SKM-1 (cell line): ENCODE data around the gene ACOX2.

ENCODE experiments used
- DNase-seq: peaks from one replicate; lab custom pipeline; 2025; ENCODE audit not compliant: unreplicated experiment; lab: John Stamatoyannopoulos, UW

Gene ACOX2

DNA sequence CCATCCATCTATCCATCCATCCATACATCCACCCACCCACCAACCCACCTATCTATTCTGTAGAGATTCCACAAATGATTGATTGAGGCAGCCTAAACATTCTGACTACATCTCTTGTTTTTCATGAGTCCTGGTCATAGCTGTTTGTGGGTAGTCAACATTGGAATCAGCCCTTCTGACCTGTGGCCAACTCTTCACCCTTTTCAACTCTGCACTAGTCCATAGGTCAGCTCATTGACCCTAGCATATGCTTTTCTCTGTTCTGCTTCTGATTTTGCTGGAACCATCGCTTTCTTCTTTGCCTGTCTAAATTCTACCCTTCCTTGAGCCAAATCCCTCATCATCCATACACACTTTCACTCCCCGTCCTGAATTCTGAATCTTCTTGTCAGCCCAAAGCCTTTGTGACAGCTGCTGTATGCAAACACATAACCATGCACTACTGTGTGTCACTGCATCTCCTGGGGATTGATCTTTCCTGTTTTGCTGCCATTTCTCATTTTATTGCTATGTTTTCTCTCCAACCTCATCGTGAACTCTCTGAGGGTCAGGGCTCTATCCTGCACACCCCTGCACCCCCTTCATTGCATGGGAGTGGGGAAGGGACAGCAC lies 61.9 kb downstream of the ACOX2 start:
- no peak for DNase-seq

DNA sequence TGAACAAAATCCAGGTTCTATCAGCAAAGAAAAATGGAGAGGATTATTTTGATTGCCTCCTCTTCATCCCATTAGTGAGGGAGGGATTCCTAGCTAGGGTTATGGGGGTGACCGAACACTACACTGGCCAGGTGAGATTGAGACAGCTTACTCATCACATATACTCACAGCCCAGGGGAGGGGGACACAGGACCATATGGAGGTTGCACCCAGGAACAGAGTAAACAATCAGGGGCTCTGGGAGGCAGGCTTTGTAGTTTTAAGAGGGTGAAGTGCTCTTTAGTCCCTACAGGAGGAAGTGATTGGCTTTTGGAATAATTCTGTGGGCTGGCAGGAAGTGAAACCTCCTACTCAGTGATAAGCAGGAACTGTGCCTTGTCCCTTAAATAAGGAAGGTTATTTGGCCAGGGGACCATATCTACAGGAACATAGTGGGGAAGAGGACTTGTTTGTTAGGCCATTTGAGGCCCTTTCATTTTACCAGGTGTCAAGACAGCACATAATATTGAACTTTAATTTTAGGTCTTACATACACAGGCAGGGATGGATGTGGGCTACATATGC lies 62.6 kb downstream of the ACOX2 start:
- peak; percentile 41 for DNase-seq

DNA sequence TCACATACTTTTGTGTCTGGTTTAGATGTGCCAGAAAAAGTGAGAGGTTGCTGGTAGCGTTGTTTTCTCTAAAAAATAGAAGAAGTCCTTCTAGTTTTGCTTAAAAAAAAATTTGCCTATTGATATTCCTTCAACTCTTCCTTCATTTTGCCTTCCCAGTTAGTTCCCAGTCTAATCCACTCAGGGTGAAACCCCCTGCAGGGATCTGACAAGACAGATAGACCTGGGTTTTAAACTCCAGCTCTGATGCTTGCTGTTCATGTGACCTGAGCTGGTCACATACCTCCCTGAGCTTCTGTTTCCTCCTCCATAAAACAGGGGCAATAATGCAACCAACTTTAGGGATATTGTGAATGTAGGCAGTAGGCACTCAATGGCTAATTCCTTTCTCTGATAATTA lies 63.7 kb downstream of the ACOX2 start:
- DNase-seq: no peak

- DNase-seq: peak; percentile 74
Observed at GRCh38 chr3:58471025-58471887, 65.7 kb downstream of the ACOX2 start.

- no peak for DNase-seq
Observed at GRCh38 chr3:58470363-58471024, 66.5 kb downstream of the ACOX2 start.

DNA sequence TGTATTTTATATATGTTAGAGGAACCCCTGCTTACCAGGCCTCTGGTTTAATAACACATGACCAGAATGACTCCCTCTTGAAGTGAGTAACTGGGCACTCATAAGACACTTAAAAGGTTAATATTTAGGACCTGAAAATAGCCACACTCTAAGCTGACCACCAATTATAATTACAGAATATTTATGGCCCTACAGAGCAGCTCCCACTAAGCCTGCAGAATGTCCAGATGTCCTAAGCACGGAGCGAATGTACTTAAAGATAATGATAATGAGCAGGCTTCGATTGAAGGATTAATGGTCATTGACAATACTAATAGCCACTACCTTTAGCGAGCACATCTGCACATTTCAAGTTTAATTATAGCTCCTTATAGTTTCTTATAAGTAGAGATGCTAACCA lies 67.9 kb downstream of the ACOX2 start:
- DNase-seq: no peak

GRCh38 chr3:58466899-58467563 lies 70.0 kb downstream of the ACOX2 start:
- no peak for DNase-seq

GRCh38 chr3:58464866-58465265 lies 72.1 kb downstream of the ACOX2 start:
- no peak for DNase-seq

GRCh38 chr3:58463942-58464271 lies 73.1 kb downstream of the ACOX2 start:
- no peak for DNase-seq

- DNase-seq: no peak
Observed at GRCh38 chr3:58463181-58463941, 73.6 kb downstream of the ACOX2 start.

DNA sequence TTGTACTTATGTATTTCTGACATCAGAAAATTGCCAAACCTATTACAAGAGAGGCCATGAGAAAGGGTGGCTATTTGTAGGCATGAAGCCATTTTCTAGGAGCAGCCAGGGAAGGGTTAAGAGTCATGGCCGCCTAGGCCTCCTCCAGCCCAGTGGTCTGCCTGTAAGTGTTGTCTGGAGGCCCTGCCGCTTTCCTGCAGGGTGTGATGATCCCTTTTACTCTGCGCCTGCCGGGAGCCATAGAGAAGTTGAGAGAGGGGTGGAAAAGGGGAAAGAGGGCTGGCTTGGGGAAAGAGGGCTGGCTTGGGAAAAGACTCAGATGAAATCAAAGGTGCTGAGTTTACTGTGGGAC lies 74.2 kb downstream of the ACOX2 start:
- no peak for DNase-seq

GRCh38 chr3:58459160-58459559 lies 77.8 kb downstream of the ACOX2 start:
- DNase-seq: no peak
